K562 (cell line): ENCODE data around the gene BRD4. TPM values are rescaled to one million over a fixed set of nuclear protein-coding genes. Genes with fewer than 3 reads are reported as not detected.

ENCODE experiments used
- ATAC-seq: fragments of 200-7000 bp; cut with Tn5 transposase; 3 replicates; pipeline ENCODE4 v1.9.1; 2020; ENCODE audit warnings: moderate library complexity
- BruUV-seq: library from RNA; stranded (reverse); fragments of 400-500 nt; replicated peaks from 2 replicates; lab custom pipeline; 2021; lab: Mats Ljungman, UMichigan
- CTCF ChIA-PET: fragments of 300-600 bp; formaldehyde crosslinking; extraction: SDS; loops from one replicate; lab custom pipeline; 2021; ENCODE audit warnings: low intra/inter-chr PET ratio; lab: Yijun Ruan, JAX
- POLR2A ChIA-PET: fragments of 300-600, 350-650 bp; sonication (Branson Sonifier 250); formaldehyde crosslinking; extraction: SDS; loops from one replicate; lab custom pipeline; 2021; ENCODE audit warnings: antibody characterized with exemption, inconsistent platforms; lab: Yijun Ruan, JAX
- DNase-seq, 4 experiments: peaks; one replicate each; pipeline versions ENCODE4 v3.0.0 to v3.0.0-alpha.2; 2011 to 2018; ENCODE audit warnings: low spot score in 3 of 4, mixed read lengths in 3 of 4; ENCODE audit errors: extremely low read depth in 1 of 4
- FAIRE-seq: peaks from 2 replicates; lab custom pipeline; 2011; peaks lifted over from hg19 to GRCh38; lab: Jason Lieb, UNC
- H2AFZ ChIP-seq: 2 replicates; pipeline ENCODE4 v1.6.0; 2011; ENCODE audit warnings: low read depth, low read length, control low read depth, inconsistent platforms
- H3K27ac ChIP-seq: fragments of 200-600 bp; 3 replicates; pipeline ENCODE4 v1.8.0; 2011; ENCODE audit warnings: low read depth, mild to moderate bottlenecking, control low read depth, inconsistent platforms, low read length, moderate library complexity, mixed read lengths; ENCODE audit errors: extremely low read depth
- H3K27me3 ChIP-seq, 2 experiments: fragments of 300-600 bp in 1 of 2; 2 replicates in 1 of 2; 3 replicates in 1 of 2; pipeline versions ENCODE4 v1.6.0 to v1.8.0; 2011; ENCODE audit warnings: inconsistent platforms in 2 of 2, low read length in 2 of 2, mild to moderate bottlenecking in 1 of 2, mixed read lengths in 1 of 2, moderate library complexity in 1 of 2; ENCODE audit not compliant: control insufficient read depth in 2 of 2, insufficient read depth in 2 of 2
- H3K36me3 ChIP-seq: fragments of 300-600 bp; 3 replicates; pipeline ENCODE4 v1.8.0; 2011; ENCODE audit warnings: mild to moderate bottlenecking, low read length, inconsistent platforms; ENCODE audit not compliant: control insufficient read depth, insufficient read depth
- H3K4me1 ChIP-seq, 2 experiments: fragments of 200-600 bp in 1 of 2; replicated peaks in 1 of 2; 2 replicates in 1 of 2; 3 replicates in 1 of 2; pipeline versions ENCODE4 v1.5.1 to v1.8.0; 2011; ENCODE audit warnings: inconsistent platforms in 2 of 2, low read length in 2 of 2, mild to moderate bottlenecking in 1 of 2, mixed read lengths in 1 of 2, moderate library complexity in 1 of 2; ENCODE audit not compliant: control insufficient read depth in 2 of 2, insufficient read depth in 2 of 2
- H3K4me2 ChIP-seq: 2 replicates; pipeline ENCODE4 v1.6.1; 2011; ENCODE audit warnings: low read length, control low read depth, inconsistent platforms, mixed read lengths; ENCODE audit not compliant: insufficient read depth
- H3K4me3 ChIP-seq: fragments of 200-600 bp; sonication (generic), shearing (Covaris generic); 2 replicates; pipeline ENCODE4 v1.5.1; 2016; ENCODE audit warnings: control low read depth, inconsistent platforms
- H3K79me2 ChIP-seq: fragments of 200-600 bp; 3 replicates; pipeline ENCODE4 v1.8.0; 2011; ENCODE audit warnings: low read length, inconsistent platforms; ENCODE audit not compliant: control insufficient read depth, insufficient read depth
- H3K9ac ChIP-seq, 2 experiments: 2 replicates each; pipeline versions ENCODE4 v1.6.0 to v1.6.1; 2011; ENCODE audit warnings: low read depth in 2 of 2, low read length in 2 of 2, control low read depth in 1 of 2, inconsistent platforms in 1 of 2, mild to moderate bottlenecking in 1 of 2, mixed read lengths in 1 of 2; ENCODE audit not compliant: insufficient read depth in 1 of 2
- H3K9me1 ChIP-seq: one replicate; pipeline ENCODE4 v1.6.0; 2011; ENCODE audit warnings: inconsistent platforms, mild to moderate bottlenecking, low read length, moderate library complexity; ENCODE audit not compliant: control insufficient read depth, insufficient read depth
- H3K9me3 ChIP-seq: replicated peaks from 2 replicates; pipeline ENCODE4 v1.5.1; 2011; ENCODE audit warnings: low read depth, low read length, inconsistent platforms; ENCODE audit not compliant: control insufficient read depth, insufficient read depth
- H4K20me1 ChIP-seq: replicated peaks from 2 replicates; pipeline ENCODE4 v1.6.1; 2011; ENCODE audit warnings: low read length, inconsistent platforms, mixed read lengths; ENCODE audit not compliant: control insufficient read depth, insufficient read depth
- ARHGAP35 ChIP-seq: fragments of 450-650 bp; IDR thresholded peaks from 2 replicates; pipeline ENCODE4 v1.6.1; 2018; ENCODE audit not compliant: partially characterized antibody
- ATF7 ChIP-seq: fragments of 450-650 bp; IDR thresholded peaks from 2 replicates; pipeline ENCODE4 v1.7.1; 2014; ENCODE audit warnings: mild to moderate bottlenecking, moderate library complexity
- HMGN3 ChIP-seq: IDR thresholded peaks from 2 replicates; pipeline ENCODE4 v1.6.1; 2011; ENCODE audit warnings: borderline replicate concordance, low read depth, mild to moderate bottlenecking, mixed read lengths, low read length; ENCODE audit not compliant: insufficient read length; ENCODE audit errors: extremely low read depth
- JUN ChIP-seq, 2 experiments: sonication (generic) in 1 of 2; formaldehyde crosslinking in 1 of 2; IDR thresholded peaks; 2 replicates each; pipeline versions ENCODE4 v1.6.1 to v1.8.0; 2012 to 2022; ENCODE audit warnings: borderline replicate concordance in 2 of 2, mild to moderate bottlenecking in 2 of 2, improper control_type of control experiment in 1 of 2, low read depth in 1 of 2, low read length in 1 of 2, missing genetic modification reagents in 1 of 2
- JUND ChIP-seq, 2 experiments: IDR thresholded peaks; 2 replicates in 1 of 2; 3 replicates in 1 of 2; pipeline ENCODE4 v1.6.1; 2011; ENCODE audit warnings: borderline replicate concordance in 2 of 2, low read depth in 2 of 2, low read length in 2 of 2, improper control_type of control experiment in 1 of 2, missing biosample characterization in 1 of 2, missing genetic modification characterization in 1 of 2, missing genetic modification reagents in 1 of 2
- MEIS2 ChIP-seq: fragments of 450-650 bp; IDR thresholded peaks from 2 replicates; pipeline ENCODE4 v1.6.1; 2014; ENCODE audit warnings: mild to moderate bottlenecking; ENCODE audit not compliant: partially characterized antibody
- NEUROD1 ChIP-seq: fragments of 150-350 bp; IDR thresholded peaks from 2 replicates; pipeline ENCODE4 v1.6.1; 2014; ENCODE audit warnings: borderline replicate concordance, low read length, low read depth; ENCODE audit not compliant: partially characterized antibody
- TEAD2 ChIP-seq: fragments of 450-650 bp; IDR thresholded peaks from 2 replicates; pipeline ENCODE4 v1.6.1; 2016; ENCODE audit warnings: missing genetic modification characterization, control low read depth, missing compliant biosample characterization
- ZBTB17 ChIP-seq: fragments of 450-650 bp; formaldehyde crosslinking; IDR thresholded peaks from 2 replicates; pipeline ENCODE4 v1.4.0; 2020; ENCODE audit warnings: mild to moderate bottlenecking
- ZNF175 ChIP-seq: fragments of 200-800 bp; sonication (Bioruptor generic); IDR thresholded peaks from 2 replicates; pipeline ENCODE4 v1.6.1; 2016; ENCODE audit warnings: low read depth, mild to moderate bottlenecking, missing genetic modification characterization, missing compliant biosample characterization
- WGBS: fragments of 100-300 bp; shearing (Covaris generic); methylation state at CpG from one replicate; pipeline ENCODE4 v1.1.6; 2016; ENCODE audit warnings: low coverage, mixed read lengths; ENCODE audit not compliant: insufficient coverage; ENCODE audit errors: missing lambda C conversion rate; 5-methylcytosine and 5-hydroxymethylcytosine counted together
- in situ Hi-C: fragments of 300-500 bp; cut with MboI; formaldehyde crosslinking; loops from 4 replicates; pipeline ENCODE4 v1.15.0; 2018; ENCODE audit warnings: inconsistent platforms, mixed read lengths
- intact Hi-C: fragments of 100-400 bp; cut with micrococcal nuclease; formaldehyde crosslinking; loops from 2 replicates; pipeline ENCODE4 v1.14.2; 2022
- polyA plus RNA-seq, 8 experiments: library from polyadenylated mRNA; depleted of rRNA in 4 of 8; stranded (reverse) in 5 of 8; unstranded in 3 of 8; fragments of >200 nt; fragmentation: Nextera tagmentation in 2 of 8; fragmentation: Illumina TruSeq in 1 of 8; extraction: Ambion mirVana in 2 of 8; extraction: Trizol in 1 of 8; gene quantifications; 2 replicates each; pipeline versions ENCODE4 v1.2.1 to v1.2.3, GENCODE V29; 2011 to 2014; ENCODE audit warnings: inconsistent platforms in 1 of 8, missing spikeins in 1 of 8
- total RNA-seq, 7 experiments: library from RNA; depleted of rRNA in 6 of 7; stranded (reverse); fragments of >200 nt in 6 of 7; fragmentation: Illumina TruSeq in 2 of 7; extraction: Trizol in 2 of 7; gene quantifications; 2 replicates each; pipeline versions ENCODE4 v1.2.1 to v1.2.3, GENCODE V29; 2011 to 2021; ENCODE audit warnings: low replicate concordance in 1 of 7
- TF ChIP-seq, protein P1 (sequence below): fragments of 200-800 bp; sonication (Bioruptor generic); IDR thresholded peaks from 2 replicates; pipeline ENCODE4 v1.6.1; 2017; ENCODE audit warnings: missing genetic modification characterization, missing compliant biosample characterization
- TF ChIP-seq, protein P2 (sequence below): fragments of 250-450 bp; sonication (Bioruptor Pico); IDR thresholded peaks from 2 replicates; pipeline ENCODE4 v1.4.0; 2020; ENCODE audit warnings: mild to moderate bottlenecking, moderate library complexity, borderline replicate concordance
- TF ChIP-seq, protein P3 (sequence below): fragments of 450-650 bp; IDR thresholded peaks from 2 replicates; pipeline ENCODE4 v1.6.1; 2016; ENCODE audit warnings: low read depth, mild to moderate bottlenecking, moderate library complexity

Gene BRD4
- total and polyA plus RNA-seq, 9 of the 15 experiments (the other 6 are each of a cell fraction or from before 2014, with no cell fraction given), result 1.8 to 105 (median 15.6) TPM

DNA sequence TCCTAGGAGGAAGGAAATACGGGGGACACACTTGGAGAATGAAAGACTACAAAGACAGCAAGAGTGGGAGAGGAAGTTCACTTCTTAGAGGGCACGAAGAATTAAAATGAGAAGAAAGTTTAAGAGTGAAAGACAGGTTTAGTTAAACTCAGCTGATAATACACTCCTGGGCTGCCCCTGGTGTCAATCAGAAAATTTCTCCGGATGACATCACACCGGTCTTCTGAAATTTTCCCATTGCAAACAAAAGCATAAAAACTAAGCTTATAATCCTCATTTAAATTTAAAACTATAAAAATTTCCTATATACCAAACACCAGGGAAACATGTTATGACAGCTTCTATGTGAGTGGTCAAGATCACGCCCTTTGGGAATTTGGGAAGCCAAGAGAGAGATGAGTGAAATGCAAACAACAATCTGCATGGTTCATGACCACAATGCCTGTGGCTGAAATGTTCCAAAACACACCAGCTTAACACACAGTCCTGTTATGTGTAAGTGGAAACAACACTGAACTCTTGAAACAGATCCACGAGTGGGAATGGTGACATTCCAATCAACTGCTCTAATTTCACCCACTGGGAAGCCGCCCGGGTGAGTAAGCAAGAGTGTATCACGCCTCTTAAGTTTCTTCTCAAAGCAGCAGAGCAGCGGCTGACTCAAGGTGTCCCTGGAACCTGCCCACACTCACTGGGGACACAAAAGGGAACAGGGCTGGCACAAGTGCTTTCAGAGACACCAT is 49.0 kb downstream of the BRD4 start:
- FAIRE-seq (no peak), DNase-seq (no peak), ATAC-seq (0 out of 3 replicates have a peak, but pooled peaks have one; percentile 15)
- H3K27ac ChIP-seq, result peak overlapping the region; percentile 59; the same call in 2 of the 3 replicates
- H3K9me1 ChIP-seq, result peaks cover 24% of the 10 kb centered on the region
- CTCF ChIA-PET, result no interaction called here
- WGBS, result 40% methylated on average over 10 of the region's 10 CpGs
- intact Hi-C loops, result loop anchor here (5.0 kb wide), 1 partner anchor 39 kb away; no protein-coding TSS in a partner anchor
- peaks cover 13 to 63% of the 10 kb centered on the region in 2 experiments for H3K4me1 ChIP-seq
- POLR2A ChIA-PET, result interaction anchor here (0.8 to 5.0 kb wide), 6 partner anchors 9 to 167 kb away, joined by 3 to 34 read pairs (median 4); partner anchors contain the start of gene AKAP8
- no TSS peak for BruUV-seq
- H2AFZ ChIP-seq, result no peak overlapping the region
- H3K27me3 ChIP-seq, result no peaks in the 10 kb centered on the region
- no peaks in the 10 kb centered on the region for H3K9me3 ChIP-seq
- no peak overlapping the region; a peak in 1 of 4 replicates for H3K9ac ChIP-seq
- H3K4me2 ChIP-seq, result peak overlapping the region; percentile 30; the same call in 1 of the 2 replicates
- H4K20me1 ChIP-seq, result peaks cover 86% of the 10 kb centered on the region
- peaks cover 100% of the 10 kb centered on the region for H3K79me2 ChIP-seq
- in situ Hi-C loops, result no loop called here
- peaks cover 20% of the 10 kb centered on the region; the same call in 2 of the 3 replicates for H3K36me3 ChIP-seq
- no peak overlapping the region for H3K4me3 ChIP-seq
- no peak for TF ChIP-seq ARHGAP35
- no peak for TF ChIP-seq ZBTB17 (CRISPR knock-in tag)
- TF ChIP-seq NEUROD1, result no peak
- TF ChIP-seq, protein P1, sequence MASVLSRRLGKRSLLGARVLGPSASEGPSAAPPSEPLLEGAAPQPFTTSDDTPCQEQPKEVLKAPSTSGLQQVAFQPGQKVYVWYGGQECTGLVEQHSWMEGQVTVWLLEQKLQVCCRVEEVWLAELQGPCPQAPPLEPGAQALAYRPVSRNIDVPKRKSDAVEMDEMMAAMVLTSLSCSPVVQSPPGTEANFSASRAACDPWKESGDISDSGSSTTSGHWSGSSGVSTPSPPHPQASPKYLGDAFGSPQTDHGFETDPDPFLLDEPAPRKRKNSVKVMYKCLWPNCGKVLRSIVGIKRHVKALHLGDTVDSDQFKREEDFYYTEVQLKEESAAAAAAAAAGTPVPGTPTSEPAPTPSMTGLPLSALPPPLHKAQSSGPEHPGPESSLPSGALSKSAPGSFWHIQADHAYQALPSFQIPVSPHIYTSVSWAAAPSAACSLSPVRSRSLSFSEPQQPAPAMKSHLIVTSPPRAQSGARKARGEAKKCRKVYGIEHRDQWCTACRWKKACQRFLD (CRISPR knock-in tag), result peak; percentile 5; the same call in 1 of the 2 replicates
- TF ChIP-seq ATF7, result peak; percentile 59
- no peak for TF ChIP-seq HMGN3
- 0 out of 2 replicates have a peak, but pooled peaks have one; percentile 41 for TF ChIP-seq ZNF175 (CRISPR knock-in tag)
- TF ChIP-seq, protein P2, sequence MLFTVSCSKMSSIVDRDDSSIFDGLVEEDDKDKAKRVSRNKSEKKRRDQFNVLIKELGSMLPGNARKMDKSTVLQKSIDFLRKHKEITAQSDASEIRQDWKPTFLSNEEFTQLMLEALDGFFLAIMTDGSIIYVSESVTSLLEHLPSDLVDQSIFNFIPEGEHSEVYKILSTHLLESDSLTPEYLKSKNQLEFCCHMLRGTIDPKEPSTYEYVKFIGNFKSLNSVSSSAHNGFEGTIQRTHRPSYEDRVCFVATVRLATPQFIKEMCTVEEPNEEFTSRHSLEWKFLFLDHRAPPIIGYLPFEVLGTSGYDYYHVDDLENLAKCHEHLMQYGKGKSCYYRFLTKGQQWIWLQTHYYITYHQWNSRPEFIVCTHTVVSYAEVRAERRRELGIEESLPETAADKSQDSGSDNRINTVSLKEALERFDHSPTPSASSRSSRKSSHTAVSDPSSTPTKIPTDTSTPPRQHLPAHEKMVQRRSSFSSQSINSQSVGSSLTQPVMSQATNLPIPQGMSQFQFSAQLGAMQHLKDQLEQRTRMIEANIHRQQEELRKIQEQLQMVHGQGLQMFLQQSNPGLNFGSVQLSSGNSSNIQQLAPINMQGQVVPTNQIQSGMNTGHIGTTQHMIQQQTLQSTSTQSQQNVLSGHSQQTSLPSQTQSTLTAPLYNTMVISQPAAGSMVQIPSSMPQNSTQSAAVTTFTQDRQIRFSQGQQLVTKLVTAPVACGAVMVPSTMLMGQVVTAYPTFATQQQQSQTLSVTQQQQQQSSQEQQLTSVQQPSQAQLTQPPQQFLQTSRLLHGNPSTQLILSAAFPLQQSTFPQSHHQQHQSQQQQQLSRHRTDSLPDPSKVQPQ, result no peak
- TF ChIP-seq JUND (IDR thresholded peaks at IDR 0.05; ENCODE audit: borderline replicate concordance, low read depth, low read length), result no peak
- TF ChIP-seq JUND (tag; IDR thresholded peaks at IDR 0.05; ENCODE audit: borderline replicate concordance, low read depth, low read length), result 0 out of 3 replicates have a peak, but pooled peaks have one; percentile 12
- TF ChIP-seq TEAD2 (tag), result no peak
- TF ChIP-seq, protein P3, sequence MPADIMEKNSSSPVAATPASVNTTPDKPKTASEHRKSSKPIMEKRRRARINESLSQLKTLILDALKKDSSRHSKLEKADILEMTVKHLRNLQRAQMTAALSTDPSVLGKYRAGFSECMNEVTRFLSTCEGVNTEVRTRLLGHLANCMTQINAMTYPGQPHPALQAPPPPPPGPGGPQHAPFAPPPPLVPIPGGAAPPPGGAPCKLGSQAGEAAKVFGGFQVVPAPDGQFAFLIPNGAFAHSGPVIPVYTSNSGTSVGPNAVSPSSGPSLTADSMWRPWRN, result no peak
- TF ChIP-seq MEIS2, result peak; percentile 56
- TF ChIP-seq JUN (IDR thresholded peaks at IDR 0.05; ENCODE audit: borderline replicate concordance, low read depth, low read length), result 0 out of 2 replicates have a peak, but pooled peaks have one; percentile 18
- no peak for TF ChIP-seq JUN (CRISPR knock-in tag; IDR thresholded peaks at IDR 0.05; ENCODE audit: borderline replicate concordance)
